K562 (cell line): ENCODE results near the gene ZP3. TPM values are rescaled to one million over a fixed set of nuclear protein-coding genes. Genes with fewer than 3 reads are reported as not detected.

Source experiments
- BCLAF1 ChIP-seq, 2 experiments: fragments of 450-650 bp in 1 of 2; IDR thresholded peaks; 2 replicates each; pipeline ENCODE4 v1.6.1; 2011 to 2017; ENCODE audit warnings: low read depth in 2 of 2, antibody characterized with exemption in 1 of 2, borderline replicate concordance in 1 of 2, low read length in 1 of 2, mild to moderate bottlenecking in 1 of 2, mixed read lengths in 1 of 2; ENCODE audit not compliant: control insufficient read depth in 1 of 2
- CREB3 ChIP-seq: fragments of 450-650 bp; conservative IDR thresholded peaks from 2 replicates; pipeline ENCODE4 v1.6.1; 2016; ENCODE audit warnings: missing genetic modification characterization, low read depth, mild to moderate bottlenecking, missing compliant biosample characterization, moderate library complexity
- CTBP1 ChIP-seq: fragments of 450-650 bp; IDR thresholded peaks from 2 replicates; pipeline ENCODE4 v1.6.1; 2016; ENCODE audit warnings: borderline replicate concordance
- IRF1 ChIP-seq: sonication (generic); formaldehyde crosslinking; IDR thresholded peaks from 2 replicates; pipeline ENCODE4 v1.8.0; 2022; ENCODE audit warnings: missing genetic modification reagents, mild to moderate bottlenecking, borderline replicate concordance
- LEF1 ChIP-seq: fragments of 450-650 bp; IDR thresholded peaks from 2 replicates; pipeline ENCODE4 v1.6.1; 2016; ENCODE audit warnings: mild to moderate bottlenecking
- NCOR1 ChIP-seq: fragments of 450-650 bp; IDR thresholded peaks from 2 replicates; pipeline ENCODE4 v1.6.1; 2016; ENCODE audit warnings: mild to moderate bottlenecking, moderate library complexity
- NFE2 ChIP-seq: IDR thresholded peaks from 2 replicates; pipeline ENCODE4 v1.6.1; 2014; ENCODE audit warnings: antibody characterized with exemption, low read depth
- POLR2H ChIP-seq: IDR thresholded peaks from 2 replicates; pipeline ENCODE4 v1.6.1; 2016; ENCODE audit warnings: missing genetic modification characterization, low read depth, mild to moderate bottlenecking, control low read depth, missing compliant biosample characterization, moderate library complexity
- RAD51 ChIP-seq: fragments of 450-650 bp; IDR thresholded peaks from 2 replicates; pipeline ENCODE4 v1.7.1; 2016; ENCODE audit warnings: low read depth, mild to moderate bottlenecking, borderline replicate concordance
- SFPQ ChIP-seq: fragments of 200-400 bp; formaldehyde crosslinking; IDR thresholded peaks from 2 replicates; pipeline ENCODE4 v1.6.1; 2017; ENCODE audit warnings: mild to moderate bottlenecking, low read depth, low read length, moderate library complexity
- SMAD4 ChIP-seq: fragments of 250-450 bp; sonication (Bioruptor Pico); conservative IDR thresholded peaks from 2 replicates; pipeline ENCODE4 v1.8.0; 2021; ENCODE audit warnings: inconsistent platforms, mild to moderate bottlenecking, moderate library complexity
- TAF15 ChIP-seq: fragments of 200-400 bp; formaldehyde crosslinking; IDR thresholded peaks from 2 replicates; pipeline ENCODE4 v1.6.1; 2017; ENCODE audit warnings: mild to moderate bottlenecking, low read depth, low read length, moderate library complexity
- VEZF1 ChIP-seq: fragments of 200-800 bp; sonication (Bioruptor generic); IDR thresholded peaks from 2 replicates; pipeline ENCODE4 v1.6.1; 2017; ENCODE audit warnings: missing genetic modification characterization, missing compliant biosample characterization
- XRCC5 ChIP-seq: fragments of 200-400 bp; formaldehyde crosslinking; IDR thresholded peaks from 2 replicates; pipeline ENCODE4 v1.6.1; 2017; ENCODE audit warnings: low read depth, mild to moderate bottlenecking, low read length
- YY1 ChIP-seq, 3 experiments: IDR thresholded peaks; 2 replicates each; pipeline ENCODE4 v1.6.1; 2011; ENCODE audit warnings: low read length in 2 of 3, mild to moderate bottlenecking in 2 of 3, moderate library complexity in 2 of 3, borderline replicate concordance in 1 of 3, control low read depth in 1 of 3, low read depth in 1 of 3; ENCODE audit not compliant: insufficient read depth in 3 of 3, insufficient replicate concordance in 2 of 3, control insufficient read depth in 1 of 3, insufficient read length in 1 of 3; ENCODE audit errors: extremely low read depth in 1 of 3
- ZBED1 ChIP-seq: IDR thresholded peaks from 2 replicates; pipeline ENCODE4 v1.6.1; 2014
- ZC3H4 ChIP-seq: sonication (generic); formaldehyde crosslinking; IDR thresholded peaks from 2 replicates; pipeline ENCODE4 v1.9.0; 2021; ENCODE audit warnings: missing genetic modification reagents, borderline replicate concordance
- polyA plus RNA-seq, 8 experiments: library from polyadenylated mRNA; depleted of rRNA in 4 of 8; stranded (reverse) in 5 of 8; unstranded in 3 of 8; fragments of >200 nt; fragmentation: Nextera tagmentation in 2 of 8; fragmentation: Illumina TruSeq in 1 of 8; extraction: Ambion mirVana in 2 of 8; extraction: Trizol in 1 of 8; gene quantifications; 2 replicates each; pipeline versions ENCODE4 v1.2.1 to v1.2.3, GENCODE V29; 2011 to 2014; ENCODE audit warnings: inconsistent platforms in 1 of 8, missing spikeins in 1 of 8
- total RNA-seq, 7 experiments: library from RNA; depleted of rRNA in 6 of 7; stranded (reverse); fragments of >200 nt in 6 of 7; fragmentation: Illumina TruSeq in 2 of 7; extraction: Trizol in 2 of 7; gene quantifications; 2 replicates each; pipeline versions ENCODE4 v1.2.1 to v1.2.3, GENCODE V29; 2011 to 2021; ENCODE audit warnings: low replicate concordance in 1 of 7

ZP3 gene
- total and polyA plus RNA-seq, 9 of the 15 experiments (the other 6 are each of a cell fraction or from before 2014, with no cell fraction given): 1.4 to 3.8 (median 2.4) TPM

GRCh38 chr7:76397409-76398183 is 27.2 kb upstream of the ZP3 start (continued):
- peak; percentile 57 to 91 (median 86) for TF ChIP-seq YY1 (IDR thresholded peaks at IDR 0.05; ENCODE audit: borderline replicate concordance in 1 of 3, control insufficient read depth in 1 of 3, extremely low read depth in 1 of 3, insufficient read depth in 3 of 3, insufficient read length in 1 of 3, insufficient replicate concordance in 2 of 3, low read depth in 1 of 3, low read length in 2 of 3)
- TF ChIP-seq SMAD4 (CRISPR knock-in tag): peak; percentile 81
- TF ChIP-seq ZBED1: no peak
- peak; percentile 47; the same call in 1 of the 2 replicates for TF ChIP-seq XRCC5
- no peak for TF ChIP-seq CREB3
- TF ChIP-seq IRF1: no peak
- no peak for TF ChIP-seq TAF15
- no peak for TF ChIP-seq ZC3H4 (CRISPR knock-in tag)
- 0 out of 2 replicates have a peak, but pooled peaks have one; percentile 16 for TF ChIP-seq NFE2
- TF ChIP-seq LEF1: no peak; the same call in 1 of the 2 replicates
- TF ChIP-seq CTBP1: peak; percentile 64
- TF ChIP-seq BCLAF1 (IDR thresholded peaks at IDR 0.05; ENCODE audit: borderline replicate concordance in 1 of 2, control insufficient read depth in 1 of 2, low read depth in 2 of 2, low read length in 1 of 2): no peak
- TF ChIP-seq RAD51: peak; percentile 11; the same call in 1 of the 2 replicates
- no peak for TF ChIP-seq SFPQ
- no peak; the same call in 1 of the 2 replicates for TF ChIP-seq NCOR1
- TF ChIP-seq VEZF1 (CRISPR knock-in tag): peak; percentile 73
- no peak for TF ChIP-seq POLR2H (tag)
